SK-N-SH (cell line): Measurements from ENCODE around the gene AAGAB. TPM values are rescaled to one million over a fixed set of nuclear protein-coding genes. Genes with fewer than 3 reads are reported as not detected.

Experiments
- CTCF ChIA-PET: fragments of 300-600, 350-600 bp; formaldehyde crosslinking; extraction: SDS; loops from one replicate; lab custom pipeline; 2021; lab: Yijun Ruan, JAX
- POLR2A ChIA-PET: fragments of 350-600 bp; sonication (Branson Sonifier 250); formaldehyde crosslinking; extraction: SDS; loops from one replicate; lab custom pipeline; 2020; ENCODE audit warnings: antibody characterized with exemption, inconsistent platforms; lab: Yijun Ruan, JAX
- DNase-seq: peaks from one replicate; pipeline ENCODE4 v3.0.0; 2012
- H2AFZ ChIP-seq: fragments of 200-600 bp; sonication (generic); 2 replicates; pipeline ENCODE4 v1.8.1; 2016; ENCODE audit warnings: antibody characterized with exemption, mild to moderate bottlenecking, low read depth
- H3F3A ChIP-seq: fragments of 200-600 bp; sonication (generic); replicated peaks from 2 replicates; pipeline ENCODE3; 2016; ENCODE audit warnings: antibody characterized with exemption, mild to moderate bottlenecking; ENCODE audit not compliant: insufficient read depth
- H3K27ac ChIP-seq, 2 experiments: fragments of 200-500 bp in 1 of 2; fragments of 200-600 bp in 1 of 2; sonication (Bioruptor generic) in 1 of 2; sonication (generic), shearing (Covaris generic) in 1 of 2; 2 replicates each; pipeline versions ENCODE4 v1.5.1 to v1.6.1; 2014 to 2016; ENCODE audit warnings: low read depth in 2 of 2, inconsistent platforms in 1 of 2, low read length in 1 of 2, mild to moderate bottlenecking in 1 of 2, mixed read lengths in 1 of 2
- H3K27me3 ChIP-seq: fragments of 200-600 bp; sonication (generic), shearing (Covaris generic); 2 replicates; pipeline ENCODE4 v1.6.1; 2016; ENCODE audit warnings: mixed run types; ENCODE audit not compliant: insufficient read depth
- H3K36me3 ChIP-seq, 2 experiments: fragments of 200-500 bp in 1 of 2; fragments of 200-600 bp in 1 of 2; sonication (Bioruptor generic) in 1 of 2; sonication (generic) in 1 of 2; replicated peaks in 1 of 2; 2 replicates each; pipeline versions ENCODE3 to v1.5.1; 2014 to 2016; ENCODE audit warnings: low read length in 1 of 2, mild to moderate bottlenecking in 1 of 2; ENCODE audit not compliant: insufficient read depth in 2 of 2, control insufficient read depth in 1 of 2
- H3K4me1 ChIP-seq, 2 experiments: fragments of 200-500 bp in 1 of 2; fragments of 200-600 bp in 1 of 2; sonication (Bioruptor generic) in 1 of 2; sonication (generic), shearing (Covaris generic) in 1 of 2; 2 replicates each; pipeline versions ENCODE4 v1.5.1 to v1.6.1; 2014 to 2016; ENCODE audit warnings: low read depth in 1 of 2, low read length in 1 of 2, mixed run types in 1 of 2; ENCODE audit not compliant: insufficient read depth in 2 of 2, control insufficient read depth in 1 of 2
- H3K4me2 ChIP-seq: fragments of 200-600 bp; sonication (generic), shearing (Covaris generic); 2 replicates; pipeline ENCODE4 v1.6.1; 2017; ENCODE audit warnings: mixed run types
- H3K4me3 ChIP-seq, 2 experiments: fragments of 200-500 bp in 1 of 2; fragments of 200-600 bp in 1 of 2; sonication (Bioruptor generic) in 1 of 2; sonication (generic), shearing (Covaris generic) in 1 of 2; 2 replicates each; pipeline versions ENCODE4 v1.5.1 to v1.8.1; 2014 to 2016; ENCODE audit warnings: low read depth in 2 of 2, inconsistent platforms in 1 of 2, low read length in 1 of 2, mild to moderate bottlenecking in 1 of 2, mixed read lengths in 1 of 2, moderate library complexity in 1 of 2
- H3K79me2 ChIP-seq: fragments of 200-600 bp; sonication (generic); 2 replicates; pipeline ENCODE4 v1.8.1; 2017; ENCODE audit warnings: mild to moderate bottlenecking; ENCODE audit not compliant: insufficient read depth
- H3K9ac ChIP-seq: fragments of 200-600 bp; sonication (generic); 2 replicates; pipeline ENCODE4 v1.6.1; 2017; ENCODE audit warnings: mixed run types
- H3K9me2 ChIP-seq: fragments of 200-600 bp; sonication (generic); 2 replicates; pipeline ENCODE4 v1.6.1; 2017; ENCODE audit warnings: mixed run types
- H3K9me3 ChIP-seq: fragments of 200-600 bp; sonication (generic); 2 replicates; pipeline ENCODE4 v1.6.1; 2017; ENCODE audit warnings: mixed run types, mild to moderate bottlenecking, moderate library complexity
- H4K20me1 ChIP-seq: fragments of 200-600 bp; sonication (generic); 2 replicates; pipeline ENCODE4 v1.6.1; 2017; ENCODE audit warnings: mild to moderate bottlenecking, mixed run types; ENCODE audit not compliant: insufficient read depth
- CTCF ChIP-seq: fragments of 200-600 bp; sonication (generic); IDR thresholded peaks from 2 replicates; pipeline ENCODE4 v1.6.1; 2017; ENCODE audit warnings: antibody characterized with exemption, mild to moderate bottlenecking, moderate library complexity
- FOSL2 ChIP-seq: IDR thresholded peaks from 2 replicates; pipeline ENCODE4 v1.4.0; 2012; ENCODE audit warnings: low read depth, mild to moderate bottlenecking, moderate library complexity, borderline replicate concordance
- FOXM1 ChIP-seq: IDR thresholded peaks from 2 replicates; pipeline ENCODE4 v1.4.0; 2012; ENCODE audit warnings: low read depth, mild to moderate bottlenecking
- GABPA ChIP-seq: IDR thresholded peaks from 2 replicates; pipeline ENCODE4 v1.4.0; 2012; ENCODE audit warnings: low read depth, mild to moderate bottlenecking
- IRF3 ChIP-seq: fragments of 150-350 bp; IDR thresholded peaks from 2 replicates; pipeline ENCODE4 v1.6.1; 2016; ENCODE audit warnings: mild to moderate bottlenecking, low read depth, low read length
- MAX ChIP-seq: IDR thresholded peaks from 2 replicates; pipeline ENCODE4 v1.4.0; 2012; ENCODE audit warnings: low read depth
- MEF2A ChIP-seq: IDR thresholded peaks from 2 replicates; pipeline ENCODE4 v1.4.0; 2012; ENCODE audit warnings: low read depth, borderline replicate concordance
- NRF1 ChIP-seq: IDR thresholded peaks from 2 replicates; pipeline ENCODE4 v1.6.1; 2012; ENCODE audit warnings: low read depth, mild to moderate bottlenecking, low read length
- RCOR1 ChIP-seq: fragments of 150-350 bp; IDR thresholded peaks from 2 replicates; pipeline ENCODE4 v1.6.1; 2017; ENCODE audit warnings: antibody characterized with exemption, low read length
- RFX5 ChIP-seq: IDR thresholded peaks from 2 replicates; pipeline ENCODE4 v1.6.1; 2012; ENCODE audit warnings: mild to moderate bottlenecking, improper control_type of control experiment, low read length
- SMC3 ChIP-seq: IDR thresholded peaks from 2 replicates; pipeline ENCODE4 v1.6.1; 2012; ENCODE audit warnings: low read depth, low read length, improper control_type of control experiment
- TAF1 ChIP-seq: IDR thresholded peaks from 2 replicates; pipeline ENCODE4 v1.6.1; 2012; ENCODE audit warnings: low read depth, mild to moderate bottlenecking, low read length, moderate library complexity, borderline replicate concordance
- TEAD4 ChIP-seq: IDR thresholded peaks from 2 replicates; pipeline ENCODE4 v1.4.0; 2012; ENCODE audit warnings: mild to moderate bottlenecking, borderline replicate concordance; ENCODE audit not compliant: insufficient read depth
- USF1 ChIP-seq: IDR thresholded peaks from 2 replicates; pipeline ENCODE4 v1.4.0; 2012; ENCODE audit warnings: low read depth, borderline replicate concordance
- USF2 ChIP-seq: fragments of 150-350 bp; IDR thresholded peaks from 2 replicates; pipeline ENCODE4 v1.6.1; 2017; ENCODE audit warnings: antibody characterized with exemption, low read length, low read depth, borderline replicate concordance
- YY1 ChIP-seq: IDR thresholded peaks from 2 replicates; pipeline ENCODE4 v1.4.0; 2012; ENCODE audit warnings: low read depth, mild to moderate bottlenecking
- whole genome bisulfite sequencing: methylation state at CpG from one replicate; pipeline ENCODE4 v1.1.6; 2017; ENCODE audit warnings: low lambda C conversion rate; 5-methylcytosine and 5-hydroxymethylcytosine counted together
- polyA plus RNA-seq, 3 experiments: library from polyadenylated mRNA; depleted of rRNA; stranded (reverse); fragments of >200 nt; gene quantifications; 2 replicates each; pipeline ENCODE4 v1.2.3, GENCODE V29; 2012

Gene AAGAB
- polyA plus RNA-seq, 1 of the 3 experiments (the other 2 are of a cell fraction) = 24.9 TPM

- TF ChIP-seq CTCF (no peak), FOSL2 (no peak), MEF2A (no peak), SMC3 (no peak), GABPA (no peak), YY1 (no peak), MAX (no peak), RFX5 (no peak), USF1 (no peak)
Measured at GRCh38 chr15:67208396-67208795, 46.1 kb downstream of the AAGAB start (continued).

GRCh38 chr15:67207555-67208207 lies 46.8 kb downstream of the AAGAB start:
- POLR2A ChIA-PET = no interaction called here
- no peak for TF ChIP-seq FOXM1
- no peak for TF ChIP-seq CTCF
- TF ChIP-seq YY1 = no peak
- TF ChIP-seq RCOR1 = no peak
- no peak for TF ChIP-seq RFX5
- TF ChIP-seq NRF1 = no peak
- no peak for TF ChIP-seq TAF1
- no peak for TF ChIP-seq TEAD4
- no peak for TF ChIP-seq IRF3
- TF ChIP-seq GABPA = no peak
- TF ChIP-seq USF2 = no peak
- no peak for TF ChIP-seq MAX
- TF ChIP-seq, all 33 proteins: peak for 0
- 95% methylated on average over 3 of the region's 3 CpGs for WGBS
- Histone ChIP-seq H3K9ac (no peak overlapping the region), H3K36me3 (peaks cover 55 to 57% of the 10 kb centered on the region in 2 experiments), H4K20me1 (no peaks in the 10 kb centered on the region), H3K9me2 (no peaks in the 10 kb centered on the region), H3K4me2 (no peak overlapping the region), H3K9me3 (no peaks in the 10 kb centered on the region), H3K79me2 (no peaks in the 10 kb centered on the region), H2AFZ (no peak overlapping the region), H3K4me1 (peaks cover 0 to under 1% of the 10 kb centered on the region in 2 experiments; a peak in 1 of 4 replicates), H3K27me3 (no peaks in the 10 kb centered on the region), H3F3A (no peaks in the 10 kb centered on the region), H3K4me3 (no peak overlapping the region), H3K27ac (no peak overlapping the region)
- DNase-seq = no peak
- CTCF ChIA-PET = no interaction called here
